HG03354 (cell line): ENCODE measurements around the gene SMURF1.
A peak's percentile ranks its signal among the peaks of the same experiment; 100 is the strongest.
"Not testable (repeated sequence)": the region's sequence is repeated elsewhere in the genome, so short reads cannot be mapped to it uniquely, and the experiment has no call there.

Experiments
- ATAC-seq: cut with Tn5 transposase; IDR thresholded peaks from one replicate; pipeline ENCODE4 v1.9.1; 2021; ENCODE audit warnings: mild to moderate bottlenecking; ENCODE audit not compliant: unreplicated experiment, poor library complexity, severe bottlenecking

Gene SMURF1

DNA sequence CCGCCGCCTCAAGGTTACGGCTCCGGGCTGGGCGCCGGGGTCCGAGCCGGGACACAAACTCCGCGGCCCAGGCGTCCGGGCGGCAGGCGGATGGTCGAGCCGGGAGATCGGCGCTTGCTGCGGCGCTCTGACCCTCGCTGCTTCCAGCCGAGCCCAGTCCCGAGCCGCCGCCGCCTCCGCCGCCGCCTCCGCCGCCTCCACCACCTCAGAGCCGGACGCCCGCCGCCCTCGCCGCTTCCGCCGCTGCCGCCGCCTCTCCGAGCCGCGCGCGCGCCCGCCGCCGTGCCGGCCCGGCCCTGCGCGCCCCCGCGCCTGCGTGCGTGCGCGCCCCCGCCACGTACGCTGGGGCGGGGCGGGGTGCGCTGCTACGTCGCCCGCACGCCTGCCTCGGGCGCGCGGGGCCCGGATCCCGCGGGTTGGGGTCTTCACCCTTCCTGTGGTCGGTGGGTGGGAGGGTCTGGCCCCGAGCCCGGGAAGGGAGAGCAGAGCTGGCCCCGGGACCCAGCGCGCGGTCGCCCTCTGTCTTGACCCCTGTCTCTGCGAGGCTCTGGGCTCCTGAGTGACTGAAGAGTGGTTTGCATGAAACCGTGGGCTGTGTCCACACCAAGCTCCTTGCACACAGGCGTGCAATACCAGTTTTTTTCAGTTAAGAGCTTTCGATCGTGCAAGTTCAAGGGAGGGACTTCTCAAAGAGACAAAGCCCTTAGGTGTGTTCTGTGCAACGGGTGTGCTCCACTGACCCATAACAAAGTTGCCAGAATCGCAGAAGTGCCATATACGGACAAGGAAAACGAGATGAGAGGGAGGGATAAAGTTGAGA, at the start of gene SMURF1:
Gene SMURF1, minus strand, starts transcription at position 256 of the 820 bp plus-strand sequence. CDS start 328 bp downstream, outside the sequence.
- peak; percentile 82 for ATAC-seq

DNA sequence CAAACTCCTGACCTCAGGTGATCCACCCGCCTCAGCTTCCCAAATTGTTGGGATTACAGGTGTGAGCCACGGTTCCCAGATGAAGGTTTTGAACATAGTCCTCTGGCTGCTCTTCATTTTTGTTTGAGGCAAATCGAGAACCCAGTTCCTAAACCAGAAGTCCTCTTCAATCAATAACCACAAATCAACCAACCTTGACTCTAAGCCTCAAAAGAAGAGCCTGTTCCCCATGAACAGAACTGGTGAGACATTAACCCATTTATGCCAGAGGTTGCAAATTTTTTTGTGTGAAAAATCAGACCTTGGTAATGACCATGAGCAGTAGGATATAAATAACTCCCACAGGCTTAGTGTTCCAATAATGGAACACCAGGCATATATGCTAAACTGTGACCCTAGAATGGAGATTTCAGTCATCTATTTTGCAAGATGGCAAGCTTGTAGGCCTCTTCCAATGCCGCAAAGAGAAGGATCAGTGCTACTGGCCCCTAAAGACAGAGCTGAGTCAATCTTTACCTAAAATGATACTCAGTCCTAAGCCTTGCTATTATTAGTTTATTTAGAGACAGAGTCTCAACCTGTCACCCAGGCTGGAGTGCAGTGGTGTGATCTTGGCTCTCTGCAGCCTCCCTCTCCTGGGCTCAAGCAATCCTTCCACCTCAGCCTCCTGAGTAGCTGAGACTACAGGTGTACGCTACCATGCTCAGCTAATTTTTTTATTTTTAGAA, 48.1 kb upstream of the SMURF1 start:
- ATAC-seq: peak; percentile 72

DNA sequence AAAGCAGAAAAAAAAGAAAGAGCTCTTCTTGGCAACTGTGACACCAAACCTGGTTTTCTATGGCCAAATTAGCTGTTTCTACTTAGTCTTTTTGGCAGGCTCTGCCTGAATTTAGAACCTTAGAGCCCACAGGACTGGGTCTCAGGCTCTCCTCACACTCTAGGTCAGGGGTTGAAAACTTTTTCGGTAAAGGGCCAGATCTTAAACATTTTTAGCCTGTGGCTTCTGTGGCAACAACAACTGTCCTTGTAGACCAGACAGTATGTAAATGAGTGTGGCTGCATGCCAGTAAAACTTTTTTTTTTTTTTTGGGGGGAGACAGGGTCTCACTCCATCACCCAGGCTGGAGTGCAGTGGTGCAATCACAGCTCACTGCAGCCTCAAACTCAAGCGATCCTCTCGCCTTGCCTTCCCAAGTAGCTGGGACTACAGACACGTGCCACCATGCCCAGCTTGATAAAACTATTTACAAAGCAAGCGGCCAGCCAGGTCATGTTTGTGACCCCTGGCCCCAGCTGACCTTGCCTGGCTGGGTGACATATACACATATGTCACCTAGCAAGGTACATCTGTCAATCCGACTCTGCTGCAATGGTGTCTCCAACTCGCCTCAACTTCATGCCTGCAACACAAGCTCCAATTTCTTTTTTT, 46.6 kb upstream of the SMURF1 start:
- ATAC-seq: peak; percentile 66

DNA sequence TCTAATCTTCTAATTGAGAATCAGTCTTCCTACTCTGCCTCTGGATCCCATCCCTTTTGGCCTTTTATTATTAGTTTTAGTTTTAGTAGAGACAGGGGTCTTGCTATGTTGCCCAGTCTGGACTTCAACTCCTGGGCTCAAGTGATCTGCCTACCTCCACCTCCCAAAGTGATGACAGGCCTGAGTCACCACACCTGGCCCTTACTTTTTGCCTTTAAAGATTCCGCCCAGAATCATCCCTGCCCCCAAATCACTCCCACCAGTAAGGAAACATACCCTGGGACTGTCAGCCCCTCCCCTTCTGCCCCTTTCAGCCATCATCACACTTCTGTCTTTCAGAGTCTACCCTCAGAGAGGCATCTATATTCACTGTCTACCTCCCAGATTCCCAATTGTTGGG, 45.3 kb upstream of the SMURF1 start:
- no peak for ATAC-seq

DNA sequence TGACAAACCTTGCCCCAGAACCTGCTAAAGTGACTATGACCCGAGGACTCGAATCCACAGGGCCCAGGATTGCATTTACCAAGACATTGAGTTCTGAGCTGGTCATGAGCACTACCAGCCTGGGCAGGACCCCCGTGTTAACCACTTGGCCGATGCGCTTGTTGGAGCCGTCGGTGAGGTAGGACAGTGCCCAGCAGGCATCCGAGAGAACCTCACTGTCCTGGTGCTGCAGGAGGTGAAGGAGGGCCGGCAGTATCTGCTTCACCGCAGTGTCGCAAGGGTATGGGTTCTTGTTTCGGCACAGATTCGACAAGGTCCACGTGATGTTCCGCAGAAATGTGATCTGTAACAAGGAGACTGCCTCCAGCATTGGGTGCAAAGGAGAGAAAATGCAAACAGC, 44.3 kb upstream of the SMURF1 start:
- ATAC-seq: no peak

DNA sequence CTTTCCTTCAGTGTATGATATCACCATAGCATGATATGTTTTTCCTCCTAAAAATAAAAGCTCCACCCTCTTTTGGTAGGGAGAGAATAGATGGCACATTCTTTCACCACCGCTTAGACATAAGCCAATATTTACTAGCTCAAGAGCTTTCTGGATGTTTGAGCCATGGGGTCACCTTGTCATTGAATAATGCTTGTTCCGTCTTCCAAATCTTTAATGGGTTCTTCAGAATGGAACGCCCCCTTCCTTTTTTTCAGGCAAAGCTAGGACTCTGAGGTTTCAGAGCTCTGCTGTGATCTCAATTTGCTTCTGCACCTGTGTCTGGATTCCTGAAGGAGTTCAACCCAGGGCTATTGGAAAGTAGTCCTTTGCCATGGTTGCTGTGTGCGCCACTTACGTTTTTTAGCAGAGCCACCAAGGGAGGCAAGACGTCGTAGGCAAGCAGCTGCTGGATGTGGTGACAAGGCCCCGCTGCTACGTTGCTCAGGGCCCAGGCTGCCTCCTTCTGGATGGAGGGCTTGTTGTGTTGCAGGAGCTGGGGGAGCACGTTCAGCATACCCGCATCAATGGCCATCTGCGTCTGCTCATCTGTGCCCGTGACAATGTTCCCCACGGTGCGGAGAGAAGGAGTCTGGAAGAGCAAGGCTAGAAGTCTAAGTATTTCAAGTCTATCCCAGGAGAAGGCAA, 40.8 kb upstream of the SMURF1 start:
- no peak for ATAC-seq

DNA sequence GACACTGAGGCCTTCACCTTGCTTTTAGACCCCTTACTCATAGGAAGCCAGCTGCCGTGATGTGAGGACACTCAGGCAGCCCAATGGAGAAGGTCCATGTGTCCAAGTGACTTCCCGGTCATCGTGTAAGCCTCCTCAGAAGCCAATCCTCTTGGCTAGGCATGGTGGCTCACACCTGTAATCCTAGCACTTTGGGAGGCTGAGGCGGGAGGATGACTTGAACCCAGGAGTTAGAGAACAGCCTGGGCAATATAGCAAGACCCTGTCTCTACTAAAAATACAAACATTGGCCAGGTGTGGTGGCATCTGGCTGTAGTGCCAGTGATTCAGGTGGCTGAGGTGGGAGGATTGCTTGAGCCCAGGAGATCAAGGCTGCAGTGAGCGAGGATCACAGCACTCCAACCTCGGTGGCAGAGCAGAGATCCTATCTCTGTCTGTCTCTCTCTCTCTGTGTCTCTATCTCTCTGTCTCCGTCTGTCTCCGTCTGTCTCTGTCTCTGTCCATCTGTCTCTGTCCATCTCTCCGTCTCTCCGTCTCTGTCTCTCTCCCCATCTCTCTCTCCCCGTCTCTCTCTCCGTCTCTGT, 36.3 kb upstream of the SMURF1 start:
- ATAC-seq: no peak

DNA sequence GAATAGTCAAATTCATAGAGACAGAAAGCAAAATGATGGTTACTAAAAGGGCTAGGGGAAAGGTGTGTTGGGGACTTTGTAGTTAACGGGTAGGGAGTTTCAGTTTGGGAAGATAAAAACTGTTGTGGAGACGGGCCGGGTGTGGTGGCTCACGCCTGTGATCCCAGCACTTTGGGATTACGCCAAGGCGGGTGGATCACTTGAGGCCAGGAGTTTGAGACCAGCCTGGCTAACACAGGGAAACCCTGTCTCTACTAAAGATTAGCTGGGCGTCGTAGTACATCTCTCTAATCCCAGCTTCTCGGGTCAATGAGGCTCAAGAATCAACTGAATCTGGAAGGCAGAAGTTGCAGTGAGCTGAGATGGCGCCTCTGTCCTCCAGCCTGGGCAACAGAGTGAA, 33.3 kb upstream of the SMURF1 start:
- no peak for ATAC-seq

DNA sequence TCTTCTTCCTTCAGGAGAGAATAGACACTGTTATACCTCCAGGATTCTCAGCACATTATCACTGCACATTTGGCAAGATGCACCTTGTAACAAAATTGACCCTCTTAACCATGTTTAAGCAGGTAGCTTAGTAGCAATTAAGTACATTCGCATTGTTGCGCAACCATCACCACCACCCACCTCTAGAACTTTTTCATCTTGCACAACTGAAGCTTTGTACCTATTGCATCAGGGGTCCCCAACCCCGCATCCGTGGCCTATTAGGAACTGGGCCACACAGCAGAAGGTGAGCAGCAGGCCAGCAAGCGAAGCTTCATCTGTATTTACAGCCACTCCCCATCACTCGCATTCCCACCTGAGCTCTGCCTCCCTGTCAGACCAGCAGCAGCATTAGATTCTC, 29.9 kb upstream of the SMURF1 start:
- no peak for ATAC-seq

DNA sequence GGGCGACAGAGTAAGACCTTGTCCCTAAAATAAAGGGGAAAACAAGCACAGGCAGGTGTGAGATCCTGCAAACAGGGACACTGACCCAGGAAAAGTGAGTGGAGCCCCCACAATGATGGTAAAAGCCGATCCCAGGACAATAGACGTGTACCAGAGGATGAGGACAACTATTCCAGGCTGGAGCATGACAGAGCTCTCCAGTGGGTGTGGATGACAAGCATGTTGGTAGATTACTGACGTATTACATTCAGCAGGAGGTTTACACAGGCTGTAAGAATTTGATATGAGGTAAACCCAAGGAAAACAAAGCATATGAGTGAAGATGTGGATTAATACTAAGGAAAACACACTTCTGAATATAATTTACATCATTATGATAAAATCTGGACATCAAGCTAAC, 27.8 kb upstream of the SMURF1 start:
- no peak for ATAC-seq

DNA sequence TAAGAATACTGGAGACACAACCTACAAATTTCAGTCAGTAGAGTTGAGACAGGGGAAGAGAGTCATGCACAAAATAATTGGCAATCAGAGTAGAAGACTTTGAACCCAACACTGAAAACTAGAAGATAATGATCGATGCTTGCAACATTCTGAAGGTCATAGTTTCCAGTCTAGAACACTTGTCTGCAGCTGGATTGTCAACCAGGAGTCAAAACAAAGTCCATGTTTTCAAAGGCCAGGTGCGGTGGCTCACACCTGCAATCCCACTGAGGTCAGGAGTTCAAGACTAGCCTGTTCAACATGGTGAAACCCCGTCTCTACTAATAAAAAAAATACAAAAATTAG, 26.8 kb upstream of the SMURF1 start:
- ATAC-seq: no peak

DNA sequence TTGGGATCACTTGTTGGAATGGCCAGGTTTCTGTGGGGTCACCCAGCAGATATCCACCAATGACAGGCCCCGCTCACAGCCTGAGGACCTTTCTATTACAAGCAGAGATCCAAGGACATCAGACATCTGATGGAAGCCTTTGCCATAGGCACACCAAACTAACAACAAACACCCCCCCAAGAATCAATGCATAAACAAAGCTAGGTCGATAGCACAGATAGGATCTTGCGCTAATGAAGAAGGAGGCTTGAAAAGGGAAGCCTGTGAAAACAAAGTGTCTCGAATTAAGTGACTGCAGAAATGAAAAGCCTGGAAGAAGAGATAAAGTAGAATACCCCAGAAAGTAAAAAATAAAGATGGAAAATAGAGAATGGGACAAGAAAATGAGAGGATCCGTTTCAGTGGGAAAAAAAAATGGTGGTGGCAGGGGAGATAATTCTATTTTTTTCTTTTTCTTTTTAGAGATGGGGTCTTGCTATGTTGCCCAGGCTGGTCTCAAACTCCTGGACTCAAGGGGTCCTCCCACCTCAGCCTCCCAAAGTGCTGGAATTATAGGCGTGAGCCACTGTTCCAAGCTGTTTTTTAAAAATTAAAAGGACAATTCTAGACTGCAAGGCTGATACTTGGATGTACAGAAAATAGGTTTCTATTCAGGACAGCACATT, 26.3 kb upstream of the SMURF1 start:
- no peak for ATAC-seq

DNA sequence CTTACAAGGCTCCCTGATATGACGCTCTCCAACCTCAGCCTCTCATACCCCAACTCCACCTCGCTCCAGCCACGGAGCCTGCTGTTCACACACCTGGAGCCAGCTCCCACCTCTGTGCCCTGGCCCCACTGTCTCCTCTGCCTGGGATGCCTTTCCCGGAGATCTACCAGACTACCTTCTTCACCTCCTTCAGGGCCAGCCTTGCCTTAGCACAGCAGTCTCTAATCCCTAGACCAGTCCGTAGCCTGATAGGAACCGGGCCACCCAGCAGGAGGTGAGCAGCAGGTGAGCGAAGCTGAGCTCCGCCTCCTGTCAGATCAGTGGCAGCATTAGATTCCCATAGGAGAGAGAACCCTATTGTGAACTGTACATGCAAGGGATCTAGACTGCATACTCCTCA, 23.2 kb upstream of the SMURF1 start:
- ATAC-seq: no peak

DNA sequence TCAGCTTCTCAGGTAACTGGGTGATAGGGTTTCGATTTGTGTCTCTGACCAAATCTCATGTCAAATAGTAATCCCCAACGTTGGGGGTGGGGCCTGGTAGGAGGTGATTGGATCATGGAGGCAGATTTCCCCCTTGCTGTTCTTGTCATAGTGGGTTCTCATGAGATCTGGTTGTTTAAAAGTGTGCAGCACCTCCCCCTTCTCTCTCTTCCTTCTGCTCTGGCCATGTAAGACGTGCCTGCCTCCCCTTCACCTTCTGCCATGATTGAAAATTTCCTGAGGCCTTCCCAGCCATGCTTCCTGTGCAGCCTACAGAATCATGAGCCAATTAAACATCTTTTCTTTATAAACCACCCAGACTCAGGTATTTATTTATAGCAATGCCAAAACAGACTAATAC, 21.9 kb upstream of the SMURF1 start:
- ATAC-seq: no peak

DNA sequence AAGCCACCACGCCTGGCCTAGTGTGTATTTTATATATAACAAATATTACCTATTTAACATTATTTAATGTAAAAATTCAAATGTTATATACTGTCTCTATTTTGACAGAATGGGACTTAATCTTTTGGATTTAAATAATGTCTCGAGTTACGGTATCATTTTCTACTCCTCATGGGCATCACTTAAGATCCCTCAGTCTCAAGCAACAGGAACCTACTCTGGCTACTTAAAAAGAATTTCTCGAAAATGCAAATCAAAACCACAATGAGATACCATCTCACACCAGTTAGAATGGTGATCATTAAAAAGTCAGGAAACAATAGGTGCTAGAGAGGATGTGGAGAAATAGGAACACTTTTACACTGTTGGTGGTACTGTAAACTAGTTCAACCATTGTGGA, 19.8 kb upstream of the SMURF1 start:
- ATAC-seq: not testable (repeated sequence)

DNA sequence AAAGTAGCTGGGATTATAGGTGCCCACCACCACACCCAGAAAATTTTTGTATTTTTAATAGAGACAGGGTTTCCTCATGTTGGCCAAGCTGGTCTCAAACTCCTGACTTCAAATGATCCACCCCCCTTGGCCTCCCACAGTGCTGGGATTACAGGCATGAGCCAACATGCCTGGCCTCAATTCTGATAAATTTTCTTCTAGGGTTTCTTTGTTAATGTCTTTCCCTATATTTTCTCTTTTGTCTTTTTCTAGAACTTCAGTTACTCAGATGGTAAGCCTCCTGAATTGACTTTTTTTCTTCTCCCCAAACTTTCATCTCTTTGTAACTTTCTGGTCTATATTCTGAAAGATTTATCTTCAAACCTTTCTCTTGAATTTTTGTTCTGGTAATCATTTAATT, 12.7 kb upstream of the SMURF1 start:
- no peak for ATAC-seq

DNA sequence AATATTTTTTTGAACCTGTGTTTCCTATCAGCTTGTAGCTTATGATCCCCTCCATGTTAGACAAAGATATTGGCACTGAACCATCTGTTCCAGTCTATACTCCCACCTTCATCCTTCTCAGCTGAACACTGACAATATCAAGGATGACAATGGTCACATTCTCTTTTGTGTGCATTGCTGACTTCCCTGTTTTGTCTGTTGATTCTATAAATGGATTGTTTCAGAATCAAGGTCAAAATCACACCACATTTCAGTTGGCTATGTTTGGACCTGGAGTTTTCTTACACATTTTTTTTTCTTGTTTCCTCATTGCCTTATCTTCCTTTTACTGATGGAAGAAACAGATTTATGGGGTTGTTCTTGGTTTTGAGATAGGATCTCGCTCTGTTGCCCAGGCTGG, 11.3 kb upstream of the SMURF1 start:
- no peak for ATAC-seq

DNA sequence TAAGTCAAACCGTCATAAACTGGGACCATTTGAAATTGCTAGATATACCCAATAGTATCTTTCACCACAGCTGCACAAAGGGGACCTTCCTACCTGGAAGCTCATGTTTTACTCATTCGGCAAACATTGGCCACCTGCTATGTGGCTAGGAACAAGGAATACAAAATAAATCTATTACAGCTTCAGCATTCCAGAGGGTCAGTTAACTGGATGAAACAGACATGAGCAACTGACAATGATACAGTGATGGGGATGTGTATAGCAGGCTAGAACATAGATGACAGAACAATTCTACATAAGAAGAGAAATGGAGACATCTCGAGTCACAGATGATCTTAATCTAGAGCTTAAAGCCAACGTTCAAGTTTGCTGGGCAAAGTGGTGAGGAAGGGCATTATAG, 3.1 kb upstream of the SMURF1 start:
- ATAC-seq: no peak

DNA sequence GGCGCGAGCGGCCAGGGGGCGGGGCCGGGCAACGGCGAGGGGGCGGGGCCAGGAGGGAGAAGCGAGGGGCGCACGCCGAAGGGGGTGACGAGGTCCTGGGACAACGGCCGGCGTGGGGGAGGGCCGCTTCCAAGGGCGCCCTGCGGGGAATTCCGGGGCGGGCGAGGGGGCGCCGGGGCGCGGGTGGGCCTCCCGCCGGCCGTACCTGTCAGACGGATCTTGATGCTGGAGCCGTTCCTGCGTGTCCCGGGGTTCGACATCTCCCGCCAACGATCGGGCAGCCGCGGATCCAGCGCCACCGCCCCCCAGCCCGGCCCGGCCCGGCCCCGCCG, 421 bp downstream of the SMURF1 start:
- ATAC-seq: peak; percentile 42
